Eye (tissue), 1 donor: ENCODE data around the gene GSC.
A peak's percentile ranks its signal among the peaks of the same experiment; 100 is the strongest.
"Not testable (repeated sequence)": the region's sequence is repeated elsewhere in the genome, so short reads cannot be mapped to it uniquely, and the experiment has no call there.

ENCODE experiments used
- DNase-seq: peaks from one replicate; pipeline ENCODE4 v3.0.0-alpha.2; 2015

Gene GSC

GRCh38 chr14:94769391-94770250 lies at the start of gene GSC:
GSC (minus strand) TSS chr14:94770113; CDS start chr14:94770015, 98 bp downstream.
- peak; percentile 86 for DNase-seq

- no peak for DNase-seq
Observed at GRCh38 chr14:94819531-94819930, 49.6 kb upstream of the GSC start.

GRCh38 chr14:94816113-94816512 lies 46.2 kb upstream of the GSC start:
- DNase-seq: peak; percentile 45

- DNase-seq: peak; percentile 42
Observed at GRCh38 chr14:94805680-94806288, 35.9 kb upstream of the GSC start.

- no peak for DNase-seq
Observed at GRCh38 chr14:94801225-94801624, 31.3 kb upstream of the GSC start.

- not testable (repeated sequence) for DNase-seq
Observed at GRCh38 chr14:94800764-94801163, 30.9 kb upstream of the GSC start.

- DNase-seq: no peak
Observed at GRCh38 chr14:94797887-94798286, 28.0 kb upstream of the GSC start.

GRCh38 chr14:94796278-94796677 lies 26.4 kb upstream of the GSC start:
- no peak for DNase-seq

GRCh38 chr14:94795372-94795771 lies 25.5 kb upstream of the GSC start:
- DNase-seq: no peak

GRCh38 chr14:94793901-94794300 lies 24.0 kb upstream of the GSC start:
- DNase-seq: no peak

- DNase-seq: no peak
Observed at GRCh38 chr14:94787655-94788054, 17.7 kb upstream of the GSC start.

GRCh38 chr14:94787092-94787491 lies 17.2 kb upstream of the GSC start:
- DNase-seq: no peak

GRCh38 chr14:94780536-94781399 lies 10.9 kb upstream of the GSC start:
- DNase-seq: no peak

GRCh38 chr14:94779713-94780112 lies 9.8 kb upstream of the GSC start:
- DNase-seq: no peak

GRCh38 chr14:94775871-94776210 lies 5.9 kb upstream of the GSC start:
- DNase-seq: no peak

GRCh38 chr14:94775091-94775870 lies 5.4 kb upstream of the GSC start:
- peak; percentile 56 for DNase-seq

GRCh38 chr14:94774344-94775090 lies 4.6 kb upstream of the GSC start:
- DNase-seq: peak; percentile 73

- peak; percentile 81 for DNase-seq
Observed at GRCh38 chr14:94773655-94774343, 3.9 kb upstream of the GSC start.

GRCh38 chr14:94773061-94773648 lies 3.2 kb upstream of the GSC start:
- DNase-seq: peak; percentile 88

GRCh38 chr14:94772548-94772947 lies 2.6 kb upstream of the GSC start:
- peak; percentile 53 for DNase-seq
